HL-60/S4 (cell line): Measurements from ENCODE around the gene PLXNC1.

Experiments used
- in situ Hi-C: fragments of 300-500 bp; cut with MboI; formaldehyde crosslinking; loops from 2 replicates; pipeline ENCODE4 v1.14.3; 2022; ENCODE audit warnings: low sequenced_read_pairs

The PLXNC1 gene

DNA sequence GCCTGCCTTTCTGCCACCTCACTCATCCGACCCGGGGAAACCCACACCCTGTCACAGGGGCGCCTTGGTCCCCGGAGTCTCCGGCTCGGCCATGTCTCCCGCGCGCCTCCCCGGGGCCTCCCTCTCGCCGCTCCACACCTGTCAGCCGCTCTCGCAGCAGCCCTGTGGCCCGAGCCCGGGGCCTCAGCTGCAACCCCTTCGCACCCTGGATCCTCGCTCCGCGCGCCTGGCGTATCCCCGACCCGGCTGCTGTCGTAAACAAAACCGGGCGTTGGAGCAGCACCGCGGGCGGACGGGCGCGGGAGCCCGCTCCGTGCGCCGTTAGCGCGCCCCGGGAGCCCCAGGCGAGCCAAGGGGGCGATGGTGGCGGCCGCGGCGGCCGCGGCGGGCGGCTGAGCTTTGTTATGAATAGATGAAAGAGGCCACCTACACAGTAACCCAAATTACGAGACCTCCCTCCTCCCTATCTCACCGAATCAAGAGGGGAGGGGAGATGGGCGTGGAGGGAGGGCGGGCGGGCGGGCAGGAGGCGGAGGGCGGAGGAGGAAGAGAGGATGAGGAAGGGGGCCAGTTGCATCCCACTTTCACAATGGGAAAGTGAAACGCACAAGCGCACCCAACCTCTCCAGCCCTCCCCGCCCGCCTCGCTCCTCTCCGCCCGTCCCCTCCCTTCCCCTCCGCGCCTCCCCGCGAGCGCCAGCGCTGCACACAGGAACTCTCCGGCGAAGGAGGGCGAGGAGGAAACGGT lies at the start of gene PLXNC1:
TSS of gene PLXNC1 (plus strand) at position 587 of the 748 bp plus-strand sequence. CDS start 395 bp downstream, outside the sequence.
- in situ Hi-C loops = loop anchor here (25.0 kb wide), 2 partner anchors 614 to 839 kb away; no protein-coding TSS in a partner anchor

DNA sequence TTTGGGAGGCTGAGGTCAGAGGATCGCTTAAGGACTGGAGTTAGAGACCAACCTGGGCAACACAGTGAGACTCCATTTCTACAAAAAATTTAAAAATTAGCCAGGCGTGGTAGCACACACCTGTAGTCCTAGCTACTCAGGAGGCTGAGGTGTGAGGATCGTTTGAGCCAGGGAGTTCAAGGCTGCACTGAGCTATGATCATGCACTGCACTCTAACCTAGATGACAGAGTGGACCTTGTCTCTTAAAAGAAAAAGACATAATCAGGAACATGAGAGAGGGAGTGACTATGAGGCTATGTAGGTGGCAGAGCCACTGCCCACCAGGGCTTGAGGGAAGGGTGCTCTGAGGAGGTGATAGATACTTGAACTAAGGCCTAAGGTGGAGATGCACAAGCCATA lies 49.2 kb upstream of the PLXNC1 start:
- in situ Hi-C loops = no loop called here

- in situ Hi-C loops = loop anchor here (25.0 kb wide), 1 partner anchor 1112 kb away; no protein-coding TSS in a partner anchor
These were observed 48.7 kb upstream of the PLXNC1 start for GRCh38 chr12:94099632-94100031.

- in situ Hi-C loops = loop anchor here (25.0 kb wide), 1 partner anchor 1113 kb away; no protein-coding TSS in a partner anchor
These were observed 48.2 kb upstream of the PLXNC1 start for GRCh38 chr12:94100211-94100627.

GRCh38 chr12:94100990-94101737 lies 47.2 kb upstream of the PLXNC1 start:
- in situ Hi-C loops = loop anchor here (25.0 kb wide), 1 partner anchor 1114 kb away; no protein-coding TSS in a partner anchor

GRCh38 chr12:94101738-94102660 lies 46.4 kb upstream of the PLXNC1 start:
- in situ Hi-C loops = loop anchor here (25.0 kb wide), 1 partner anchor 1115 kb away; no protein-coding TSS in a partner anchor

GRCh38 chr12:94103986-94104385 lies 44.4 kb upstream of the PLXNC1 start:
- in situ Hi-C loops = loop anchor here (25.0 kb wide), 1 partner anchor 1117 kb away; no protein-coding TSS in a partner anchor

GRCh38 chr12:94107910-94108309 lies 40.5 kb upstream of the PLXNC1 start:
- in situ Hi-C loops = loop anchor here (25.0 kb wide), 1 partner anchor 1121 kb away; no protein-coding TSS in a partner anchor

- in situ Hi-C loops = loop anchor here (25.0 kb wide), 1 partner anchor 1122 kb away; no protein-coding TSS in a partner anchor
These were observed 39.2 kb upstream of the PLXNC1 start for GRCh38 chr12:94109160-94109559.

- in situ Hi-C loops = loop anchor here (25.0 kb wide), 1 partner anchor 1123 kb away; no protein-coding TSS in a partner anchor
These were observed 38.1 kb upstream of the PLXNC1 start for GRCh38 chr12:94110258-94110657.

GRCh38 chr12:94111302-94111701 lies 37.1 kb upstream of the PLXNC1 start:
- in situ Hi-C loops = loop anchor here (25.0 kb wide), 1 partner anchor 1124 kb away; no protein-coding TSS in a partner anchor

DNA sequence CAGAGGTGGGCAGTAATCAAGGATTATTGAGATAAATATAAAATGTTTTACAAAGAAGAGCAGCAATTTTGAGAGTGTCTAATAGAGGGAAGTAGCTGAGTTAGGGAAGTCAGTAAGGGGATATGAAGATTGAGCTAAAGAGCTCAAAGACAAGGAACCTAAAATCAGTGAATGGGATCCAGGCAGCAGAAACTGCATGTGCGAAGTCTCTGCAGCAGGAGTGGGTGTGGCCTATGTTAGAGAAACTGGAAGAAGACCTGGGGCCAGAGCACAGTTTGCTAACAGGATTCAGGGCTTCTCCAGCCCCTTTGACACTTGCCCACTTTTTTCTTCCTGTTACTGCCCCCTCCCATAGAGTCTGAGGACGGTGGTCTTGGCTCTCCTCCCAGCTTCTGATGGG lies 36.3 kb upstream of the PLXNC1 start:
- in situ Hi-C loops = loop anchor here (25.0 kb wide), 1 partner anchor 1125 kb away; no protein-coding TSS in a partner anchor

GRCh38 chr12:94114166-94114565 lies 34.2 kb upstream of the PLXNC1 start:
- in situ Hi-C loops = loop anchor here (25.0 kb wide), 1 partner anchor 1127 kb away; no protein-coding TSS in a partner anchor

DNA sequence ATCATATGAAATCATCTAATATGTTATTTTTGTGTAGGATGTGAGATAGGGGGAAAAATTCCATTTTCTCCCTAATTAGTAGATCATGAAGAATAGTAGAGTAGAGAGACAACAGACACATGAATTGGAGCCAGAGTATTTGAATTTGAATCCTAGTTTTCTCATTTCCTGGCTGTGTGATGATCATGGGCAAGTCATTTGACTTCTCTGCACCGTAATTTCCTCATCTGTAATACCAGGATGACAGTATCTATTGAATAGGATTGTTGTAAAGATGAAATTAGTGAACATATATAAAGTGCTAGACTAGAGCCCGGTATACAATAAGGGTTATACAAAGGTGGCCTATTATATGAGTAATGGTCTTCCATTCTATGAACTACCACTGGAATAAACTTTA lies 32.2 kb upstream of the PLXNC1 start:
- in situ Hi-C loops = loop anchor here (25.0 kb wide), 1 partner anchor 1129 kb away; no protein-coding TSS in a partner anchor

DNA sequence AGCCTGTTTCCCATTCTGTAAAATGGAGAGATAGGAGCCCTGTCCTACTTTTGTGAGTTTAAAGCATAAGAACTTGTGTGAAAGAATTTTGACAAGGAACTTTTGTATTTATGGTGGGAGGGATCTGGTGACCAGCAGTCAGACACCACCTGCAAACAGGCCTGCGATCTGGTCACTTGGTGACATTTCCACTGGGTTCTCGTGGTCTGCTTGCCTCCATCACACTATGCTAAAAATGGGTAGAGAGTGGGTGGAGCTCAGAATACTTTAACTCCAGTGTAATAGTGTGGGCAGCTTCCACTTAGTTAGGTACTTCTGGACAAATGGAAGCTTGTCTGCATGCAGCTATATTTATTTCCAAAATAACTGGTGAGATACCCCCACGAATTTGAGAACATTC lies 26.5 kb upstream of the PLXNC1 start:
- in situ Hi-C loops = loop anchor here (25.0 kb wide), 1 partner anchor 1135 kb away; no protein-coding TSS in a partner anchor

DNA sequence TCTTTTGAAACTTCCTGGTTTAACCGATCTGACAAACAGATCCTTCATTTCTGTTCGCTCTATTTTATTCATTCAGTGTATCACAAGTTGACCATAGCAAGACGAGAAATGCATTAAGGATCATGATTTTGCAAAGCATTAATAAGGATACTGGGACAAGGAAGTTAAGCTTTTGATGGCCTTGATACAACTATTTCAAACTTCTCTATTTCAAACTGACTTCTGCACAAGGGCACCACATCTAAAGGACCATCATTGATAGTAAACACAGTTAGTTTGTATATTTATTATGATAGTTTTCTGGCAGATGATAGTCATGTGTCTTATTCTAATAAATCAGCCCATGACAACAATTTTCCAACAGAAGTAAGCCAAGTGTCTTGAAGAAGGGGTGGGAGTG lies 25.8 kb upstream of the PLXNC1 start:
- in situ Hi-C loops = loop anchor here (25.0 kb wide), 1 partner anchor 1135 kb away; no protein-coding TSS in a partner anchor

DNA sequence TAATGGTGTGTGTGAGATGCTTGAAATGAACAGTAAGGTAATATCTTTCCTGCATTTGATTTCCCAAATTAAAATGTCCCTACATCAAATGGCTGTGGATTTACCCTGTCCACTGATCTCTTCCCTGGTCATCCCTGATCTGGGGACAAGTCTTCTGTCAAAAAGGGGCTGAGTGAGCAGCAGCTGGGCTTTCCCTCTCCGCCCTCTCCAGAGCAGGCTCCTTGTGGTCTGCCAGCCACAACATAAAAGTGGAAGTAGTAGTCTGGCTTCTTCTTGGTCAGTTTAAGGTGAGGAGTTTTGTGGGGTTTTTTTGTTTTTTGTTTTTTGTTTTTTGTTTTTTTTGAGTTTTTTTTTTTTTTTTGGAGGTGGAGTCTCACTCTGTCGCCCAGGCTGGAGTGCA lies 25.2 kb upstream of the PLXNC1 start:
- in situ Hi-C loops = loop anchor here (25.0 kb wide), 1 partner anchor 1136 kb away; no protein-coding TSS in a partner anchor

GRCh38 chr12:94126067-94126466 lies 22.3 kb upstream of the PLXNC1 start:
- in situ Hi-C loops = loop anchor here (25.0 kb wide), 2 partner anchors 636 to 861 kb away; no protein-coding TSS in a partner anchor

DNA sequence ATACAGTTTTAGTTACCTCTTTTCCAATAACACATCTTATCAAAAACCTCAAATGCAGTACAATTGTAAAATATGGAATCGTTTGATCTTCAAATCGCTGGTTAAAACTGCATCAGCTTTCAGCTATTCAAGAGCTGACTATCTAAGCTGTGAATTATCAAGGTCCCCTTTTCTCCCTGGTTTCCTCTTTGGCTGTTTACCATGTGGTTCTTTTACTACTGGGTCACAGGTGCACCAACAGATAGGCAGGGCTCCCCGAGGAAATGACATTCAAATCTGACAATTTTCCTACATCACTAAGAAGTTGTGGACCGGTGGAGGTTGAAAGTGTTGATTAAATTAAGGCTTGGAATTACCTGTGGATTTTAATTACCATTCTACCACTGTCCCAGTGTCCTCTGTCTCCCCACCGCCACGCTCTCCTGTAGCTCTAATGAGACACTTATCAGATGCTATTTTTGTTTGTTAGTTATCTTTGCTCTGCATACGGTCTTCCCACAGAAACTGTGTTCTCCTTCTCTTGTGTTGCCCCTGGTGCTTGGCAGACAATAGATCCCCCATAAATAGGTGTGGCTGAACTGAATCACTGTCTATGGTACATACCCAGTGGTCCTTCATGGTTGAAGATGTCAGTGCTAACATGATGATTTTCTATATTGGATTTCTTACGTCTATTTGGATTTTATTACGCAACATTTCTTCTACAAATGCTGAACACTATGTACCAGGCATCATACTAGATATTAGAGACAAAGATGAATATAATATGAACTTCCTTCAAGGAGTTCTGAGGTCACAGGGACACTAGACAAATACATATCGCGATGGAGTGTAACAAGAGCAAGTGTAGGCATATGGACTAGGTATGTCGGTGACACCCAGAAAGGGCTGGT lies 20.9 kb upstream of the PLXNC1 start:
- in situ Hi-C loops = loop anchor here (25.0 kb wide), 2 partner anchors 635 to 860 kb away; no protein-coding TSS in a partner anchor
